Adrenal gland (tissue), 5 donors: Measurements from ENCODE around the gene MAGI2.

Source experiments
- CTCF ChIP-seq, 6 experiments: fragments of 450-650 bp in 4 of 6; fragments of 200-600 bp in 2 of 6; sonication (generic) in 1 of 6; IDR thresholded peaks; 1 replicate in 5 of 6; 2 replicates in 1 of 6; pipeline versions ENCODE4 v1.5.1 to v1.8.0; 2016 to 2021; ENCODE audit warnings: antibody characterized with exemption in 6 of 6, mild to moderate bottlenecking in 2 of 6, moderate library complexity in 1 of 6
- POLR2A ChIP-seq, 2 donors: fragments of 450-650 bp; IDR thresholded peaks; one replicate each; pipeline ENCODE4 v1.6.1; 2017; ENCODE audit warnings: antibody characterized with exemption in 2 of 2, mild to moderate bottlenecking in 2 of 2, moderate library complexity in 1 of 2
- donor health status: DM: no; HTN: no; CAD: no.

GRCh38 chr7:79272938-79273337 lies 180.5 kb downstream of the MAGI2 start:
- TF ChIP-seq POLR2A (IDR thresholded peaks at IDR 0.05) (no peak), CTCF (IDR thresholded peaks at IDR 0.05) (no peak)
